ENCODE data around the gene ABCA2. TPM values are rescaled to one million over a fixed set of nuclear protein-coding genes. Genes with fewer than 3 reads are reported as not detected.

ABCA2 gene
- total RNA-seq, 2 donors from 2014 or later = 37.2 to 60.5 TPM

- H3K4me1 ChIP-seq (ENCODE audit: control insufficient read depth in 1 of 2, low read depth in 2 of 2) = peaks cover 11 to 37% of the 10 kb centered on the region in 2 donors
- peaks cover 5% of the 10 kb centered on the region for H3K36me3 ChIP-seq
- no peaks in the 10 kb centered on the region for H3K27me3 ChIP-seq (replicated peaks; ENCODE audit: insufficient read depth)
- no peak for TF ChIP-seq CTCF (IDR thresholded peaks at IDR 0.05)
- H3K27ac ChIP-seq = no peak overlapping the region
- ATAC-seq (ENCODE audit: insufficient number of reproducible peaks, low FRiP score, low read depth) (no peak), DNase-seq (ENCODE audit: low spot score) (no peak)
- no peaks in the 10 kb centered on the region for H3K9me3 ChIP-seq
- no peak overlapping the region for H3K4me3 ChIP-seq
Observed at GRCh38 chr9:137074657-137075274, 46.7 kb upstream of the ABCA2 start.

GRCh38 chr9:137073992-137074399 lies 46.0 kb upstream of the ABCA2 start:
- peaks cover 11 to 40% of the 10 kb centered on the region in 2 donors for H3K4me1 ChIP-seq (ENCODE audit: control insufficient read depth in 1 of 2, low read depth in 2 of 2)
- no peaks in the 10 kb centered on the region for H3K27me3 ChIP-seq (replicated peaks; ENCODE audit: insufficient read depth)
- no peak overlapping the region for H3K27ac ChIP-seq
- TF ChIP-seq CTCF (IDR thresholded peaks at IDR 0.05) = no peak
- DNase-seq (ENCODE audit: low spot score) = no peak
- H3K4me3 ChIP-seq = no peak overlapping the region
- H3K9me3 ChIP-seq = no peaks in the 10 kb centered on the region
- no peak for ATAC-seq (ENCODE audit: insufficient number of reproducible peaks, low FRiP score, low read depth)
- no peaks in the 10 kb centered on the region for H3K36me3 ChIP-seq

- H3K36me3 ChIP-seq = no peaks in the 10 kb centered on the region
- H3K4me1 ChIP-seq (ENCODE audit: control insufficient read depth in 1 of 2, low read depth in 2 of 2) = peaks cover 0 to 21% of the 10 kb centered on the region in 2 donors
- no peak for DNase-seq (ENCODE audit: low spot score)
- no peak for ATAC-seq (ENCODE audit: insufficient number of reproducible peaks, low FRiP score, low read depth)
- no peak overlapping the region for H3K4me3 ChIP-seq
- no peaks in the 10 kb centered on the region for H3K9me3 ChIP-seq
- no peak overlapping the region for H3K27ac ChIP-seq
- TF ChIP-seq CTCF (IDR thresholded peaks at IDR 0.05) = no peak
- H3K27me3 ChIP-seq (replicated peaks; ENCODE audit: insufficient read depth) = no peaks in the 10 kb centered on the region
Observed at GRCh38 chr9:137071282-137071681, 43.2 kb upstream of the ABCA2 start.

- TF ChIP-seq CTCF (IDR thresholded peaks at IDR 0.05) = peak; percentile 12
- no peak for DNase-seq (ENCODE audit: low spot score)
- Histone ChIP-seq H3K9me3 (no peaks in the 10 kb centered on the region), H3K4me1 (ENCODE audit: control insufficient read depth in 1 of 2, low read depth in 2 of 2) (peaks cover 0 to 21% of the 10 kb centered on the region in 2 donors), H3K27ac (no peak overlapping the region), H3K4me3 (peak overlapping the region; percentile 63), H3K36me3 (no peaks in the 10 kb centered on the region), H3K27me3 (replicated peaks; ENCODE audit: insufficient read depth) (no peaks in the 10 kb centered on the region)
- peak; percentile 22 for ATAC-seq (ENCODE audit: insufficient number of reproducible peaks, low FRiP score, low read depth)
Observed at GRCh38 chr9:137070906-137071275, 42.9 kb upstream of the ABCA2 start.

GRCh38 chr9:137070201-137070905 lies 42.3 kb upstream of the ABCA2 start, which contains the start of gene SAPCD2:
TSS of gene SAPCD2 (minus strand) at chr9:137070557. CDS start at chr9:137070460, 97 bp downstream.
- H3K4me1 ChIP-seq (ENCODE audit: control insufficient read depth in 1 of 2, low read depth in 2 of 2) = peaks cover 0 to 21% of the 10 kb centered on the region in 2 donors
- H3K4me3 ChIP-seq = peak within 1 kb of the TSS; percentile 63
- no peaks in the 10 kb centered on the region for H3K36me3 ChIP-seq
- peak; percentile 66 for ATAC-seq (ENCODE audit: insufficient number of reproducible peaks, low FRiP score, low read depth)
- no peaks in the 10 kb centered on the region for H3K27me3 ChIP-seq (replicated peaks; ENCODE audit: insufficient read depth)
- TF ChIP-seq CTCF (IDR thresholded peaks at IDR 0.05) = no peak
- H3K27ac ChIP-seq = no peak within 1 kb of the TSS
- peak; percentile 48 for DNase-seq (ENCODE audit: low spot score)
- H3K9me3 ChIP-seq = no peaks in the 10 kb centered on the region

Data from thoracic aorta (tissue), 2 donors.